Ascending aorta (tissue), 2 donors: Measurements from ENCODE around the gene UBE2L6. TPM values are rescaled to one million over a fixed set of nuclear protein-coding genes. Genes with fewer than 3 reads are reported as not detected.

Source experiments
- DNase-seq, 2 donors: peaks; one replicate each; pipeline ENCODE4 v3.0.0-alpha.2; 2019; ENCODE audit warnings: low spot score in 2 of 2
- H3K27ac ChIP-seq, 2 donors: fragments of 200-600 bp; sonication (generic); one replicate each; pipeline ENCODE4 v1.5.1; 2016 to 2017; ENCODE audit warnings: mild to moderate bottlenecking in 1 of 2
- H3K27me3 ChIP-seq: fragments of 200-600 bp; sonication (generic); one replicate; pipeline ENCODE4 v1.5.1; 2017
- H3K36me3 ChIP-seq, 2 donors: fragments of 200-600 bp; sonication (generic); one replicate each; pipeline ENCODE4 v1.5.1; 2016
- H3K4me1 ChIP-seq, 2 donors: fragments of 200-600 bp; sonication (generic); one replicate each; pipeline ENCODE4 v1.5.1; 2016 to 2017; ENCODE audit warnings: mild to moderate bottlenecking in 1 of 2
- H3K4me3 ChIP-seq, 2 donors: fragments of 200-600 bp; sonication (generic); one replicate each; pipeline ENCODE4 v1.5.1; 2016 to 2017; ENCODE audit warnings: mild to moderate bottlenecking in 1 of 2
- H3K9me3 ChIP-seq, 2 donors: fragments of 200-600 bp; sonication (generic); one replicate each; pipeline ENCODE4 v1.5.1; 2016
- intact Hi-C: fragments of 100-400 bp; cut with DNase I; formaldehyde crosslinking; loops from one replicate; pipeline ENCODE4 v1.15.1; 2023
- total RNA-seq: library from RNA; depleted of rRNA; stranded (reverse); fragments of >200 nt; gene quantifications from one replicate; pipeline ENCODE4 v1.1.0, GENCODE V29; 2016
- TF ChIP-seq, protein P1 (sequence below), 3 experiments: fragments of 200-600 bp in 2 of 3; fragments of 450-650 bp in 1 of 3; sonication (generic) in 2 of 3; IDR thresholded peaks; one replicate each; pipeline ENCODE4 v1.5.1; 2016 to 2019; ENCODE audit warnings: antibody characterized with exemption in 3 of 3, mild to moderate bottlenecking in 1 of 3, moderate library complexity in 1 of 3

UBE2L6 gene
- total RNA-seq, 1 donor from 2014 or later = 44.9 TPM

DNA sequence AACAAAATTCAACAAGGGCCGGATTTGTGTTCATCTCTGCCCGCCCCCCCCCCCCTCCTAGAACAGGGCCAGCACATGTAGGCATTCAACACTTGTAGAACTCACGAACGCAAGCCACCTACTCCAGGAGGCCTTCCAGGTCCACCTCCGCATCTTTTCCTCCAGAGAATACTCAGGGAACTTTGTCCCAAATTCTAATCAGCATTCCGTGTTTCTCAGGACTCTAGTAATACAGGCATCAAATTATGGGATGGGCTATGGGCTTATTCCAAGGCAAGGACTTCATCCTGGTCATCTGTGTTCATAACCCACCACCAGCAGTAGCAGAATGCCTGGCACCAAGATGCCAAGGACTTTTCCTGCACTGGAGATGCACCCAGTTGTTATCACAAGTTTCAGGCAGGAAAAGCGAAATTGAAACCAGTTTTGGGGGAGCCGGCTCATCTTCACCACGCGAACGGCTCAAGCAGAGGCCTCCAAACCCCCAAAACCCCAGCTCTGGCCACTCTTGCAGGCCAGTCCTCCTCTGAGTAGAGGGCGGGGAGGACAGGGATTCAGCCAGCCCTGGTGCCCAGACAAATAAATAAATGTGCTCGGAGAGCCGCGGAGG lies 462 bp downstream of the UBE2L6 start:
- Histone ChIP-seq H3K9me3 (no peaks in the 10 kb centered on the region), H3K4me3 (peak overlapping the region; percentile 84 to 93), H3K27ac (peak overlapping the region; percentile 78 to 82), H3K36me3 (no peaks in the 10 kb centered on the region), H3K4me1 (peaks cover 6 to 20% of the 10 kb centered on the region in 2 donors), H3K27me3 (no peaks in the 10 kb centered on the region)
- intact Hi-C loops = loop anchor here (1.0 to 10.0 kb wide), 4 partner anchors 35 to 238 kb away; partner anchors contain the start of genes CTNND1 and TIMM10
- TF ChIP-seq, protein P1, sequence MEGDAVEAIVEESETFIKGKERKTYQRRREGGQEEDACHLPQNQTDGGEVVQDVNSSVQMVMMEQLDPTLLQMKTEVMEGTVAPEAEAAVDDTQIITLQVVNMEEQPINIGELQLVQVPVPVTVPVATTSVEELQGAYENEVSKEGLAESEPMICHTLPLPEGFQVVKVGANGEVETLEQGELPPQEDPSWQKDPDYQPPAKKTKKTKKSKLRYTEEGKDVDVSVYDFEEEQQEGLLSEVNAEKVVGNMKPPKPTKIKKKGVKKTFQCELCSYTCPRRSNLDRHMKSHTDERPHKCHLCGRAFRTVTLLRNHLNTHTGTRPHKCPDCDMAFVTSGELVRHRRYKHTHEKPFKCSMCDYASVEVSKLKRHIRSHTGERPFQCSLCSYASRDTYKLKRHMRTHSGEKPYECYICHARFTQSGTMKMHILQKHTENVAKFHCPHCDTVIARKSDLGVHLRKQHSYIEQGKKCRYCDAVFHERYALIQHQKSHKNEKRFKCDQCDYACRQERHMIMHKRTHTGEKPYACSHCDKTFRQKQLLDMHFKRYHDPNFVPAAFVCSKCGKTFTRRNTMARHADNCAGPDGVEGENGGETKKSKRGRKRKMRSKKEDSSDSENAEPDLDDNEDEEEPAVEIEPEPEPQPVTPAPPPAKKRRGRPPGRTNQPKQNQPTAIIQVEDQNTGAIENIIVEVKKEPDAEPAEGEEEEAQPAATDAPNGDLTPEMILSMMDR (IDR thresholded peaks at IDR 0.05) = no peak
- no peak for DNase-seq

DNA sequence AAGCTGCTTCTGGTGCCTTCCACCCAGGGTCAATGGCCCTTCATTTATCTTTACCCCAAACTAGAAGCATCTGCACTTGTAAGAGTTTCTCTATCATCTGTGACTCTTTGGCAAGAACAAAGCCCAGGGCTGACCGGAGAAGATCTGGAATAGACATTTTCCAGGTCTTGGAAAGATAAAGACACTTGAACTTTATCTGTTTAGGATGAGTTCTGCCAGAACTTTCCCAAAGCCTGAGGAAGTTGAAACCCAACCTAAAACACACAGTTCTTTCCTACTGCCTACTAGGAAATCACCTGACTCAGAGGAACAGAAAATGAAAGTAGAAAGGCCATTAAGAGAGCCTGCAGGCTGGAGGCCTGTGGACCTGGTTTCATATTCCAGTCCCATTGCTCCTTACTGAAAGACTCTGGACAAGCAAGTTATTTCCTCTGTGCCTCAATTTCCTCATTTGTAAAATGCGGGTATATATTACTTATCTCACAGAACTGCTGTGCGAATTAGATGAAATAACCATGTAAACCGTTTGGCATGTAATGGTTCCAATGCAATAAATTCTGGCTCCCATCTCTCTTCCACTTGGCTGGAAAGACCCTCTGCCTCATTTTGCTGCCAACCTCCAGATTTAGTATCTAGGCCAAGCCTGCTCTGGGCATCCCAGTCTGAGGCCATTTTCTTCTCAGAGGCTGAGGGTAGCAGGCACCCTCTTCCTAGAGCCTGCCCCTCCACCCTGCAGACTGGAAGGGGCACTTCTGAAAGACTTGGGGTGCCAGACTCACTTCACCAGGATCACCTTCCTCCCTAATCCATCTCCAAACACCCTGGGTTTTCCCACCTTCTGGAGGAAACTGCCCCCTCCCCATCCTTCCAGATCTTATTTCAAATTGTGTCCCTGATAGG lies 1.2 kb downstream of the UBE2L6 start:
- no peak for DNase-seq
- H3K4me3 ChIP-seq = peak overlapping the region; percentile 84 to 93
- TF ChIP-seq, protein P1 (IDR thresholded peaks at IDR 0.05) = no peak
- H3K27ac ChIP-seq = peak overlapping the region; percentile 78 to 82
- intact Hi-C loops = loop anchor here (5.0 to 10.0 kb wide), 3 partner anchors 34 to 239 kb away; partner anchors contain the start of genes CTNND1 and TIMM10
- no peaks in the 10 kb centered on the region for H3K9me3 ChIP-seq
- no peaks in the 10 kb centered on the region for H3K36me3 ChIP-seq
- H3K27me3 ChIP-seq = no peaks in the 10 kb centered on the region
- peaks cover 6 to 20% of the 10 kb centered on the region in 2 donors for H3K4me1 ChIP-seq

DNA sequence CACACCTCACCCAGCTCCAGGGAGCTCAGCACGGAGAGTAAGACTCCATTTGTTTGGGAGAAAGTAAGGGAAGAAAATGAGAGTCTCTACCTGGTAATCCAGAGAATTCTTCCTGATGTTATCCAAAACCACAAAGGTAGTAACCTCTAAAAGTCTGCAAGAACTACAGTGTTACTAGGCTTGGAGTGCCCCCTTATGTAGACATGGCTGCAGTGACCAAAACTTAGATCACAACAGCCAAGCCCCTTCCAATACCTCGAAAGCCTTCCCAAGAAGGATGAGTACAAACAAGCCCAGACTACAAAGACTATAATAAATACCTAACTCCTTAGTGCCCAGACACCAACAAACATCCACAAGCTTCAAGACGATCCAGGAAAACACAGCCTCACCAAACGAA lies 4.9 kb downstream of the UBE2L6 start:
- no peak overlapping the region for H3K27ac ChIP-seq
- no peak for DNase-seq
- no peaks in the 10 kb centered on the region for H3K27me3 ChIP-seq
- TF ChIP-seq, protein P1 (IDR thresholded peaks at IDR 0.05) = no peak
- H3K4me3 ChIP-seq = no peak overlapping the region
- peaks cover 15 to 19% of the 10 kb centered on the region in 2 donors for H3K36me3 ChIP-seq
- intact Hi-C loops = loop anchor here (10.0 kb wide), 1 partner anchor 242 kb away; no protein-coding TSS in a partner anchor
- peaks cover 0 to 11% of the 10 kb centered on the region in 2 donors for H3K4me1 ChIP-seq
- no peaks in the 10 kb centered on the region for H3K9me3 ChIP-seq

DNA sequence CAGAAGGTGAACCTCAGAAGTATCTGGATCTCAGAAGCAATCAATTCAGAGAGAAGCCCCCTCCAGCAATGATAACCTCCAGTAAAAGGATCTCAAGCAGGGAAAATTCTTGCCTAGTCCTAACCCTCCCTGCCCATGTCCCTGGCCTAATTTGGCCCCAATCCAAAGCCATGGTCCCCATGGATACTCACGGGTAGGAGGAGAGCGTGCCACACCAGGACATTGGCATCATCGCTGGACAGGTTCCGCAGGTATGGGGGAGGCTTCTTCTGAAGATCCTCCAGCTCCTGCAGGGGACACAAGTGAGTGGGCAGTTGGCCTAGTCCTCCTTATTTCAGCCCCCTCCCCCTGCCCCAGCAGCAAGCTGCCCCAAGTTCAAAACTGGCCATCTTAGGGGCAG lies 7.3 kb downstream of the UBE2L6 start:
- no peak overlapping the region for H3K27ac ChIP-seq
- H3K4me1 ChIP-seq = no peaks in the 10 kb centered on the region
- H3K9me3 ChIP-seq = no peaks in the 10 kb centered on the region
- intact Hi-C loops = loop anchor here (10.0 kb wide), 1 partner anchor 245 kb away; no protein-coding TSS in a partner anchor
- H3K36me3 ChIP-seq = peaks cover 39 to 41% of the 10 kb centered on the region in 2 donors
- no peak overlapping the region for H3K4me3 ChIP-seq
- H3K27me3 ChIP-seq = no peaks in the 10 kb centered on the region
- DNase-seq = no peak
- TF ChIP-seq, protein P1 (IDR thresholded peaks at IDR 0.05) = no peak

DNA sequence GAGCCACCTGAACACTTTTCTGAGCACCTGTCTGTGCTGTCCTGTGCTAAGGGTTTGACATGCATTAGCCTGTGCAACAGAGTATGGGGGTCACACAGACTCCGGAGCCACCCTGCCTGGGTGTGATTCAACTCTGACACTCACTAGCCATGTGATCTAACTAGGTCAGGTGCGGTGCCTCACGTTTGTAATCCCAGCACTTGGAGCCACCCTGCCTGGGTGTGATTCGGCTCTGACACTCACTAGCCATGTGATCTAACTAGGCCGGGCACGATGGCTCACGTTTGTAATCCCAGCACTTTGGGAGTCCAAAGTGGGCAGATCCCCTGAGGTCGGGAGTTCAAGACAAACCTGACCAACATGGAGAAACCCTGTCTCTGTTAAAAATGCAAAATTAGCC lies 11.4 kb downstream of the UBE2L6 start:
- Histone ChIP-seq H3K27ac (no peak overlapping the region), H3K4me1 (no peaks in the 10 kb centered on the region), H3K4me3 (no peak overlapping the region), H3K36me3 (peaks cover 79 to 80% of the 10 kb centered on the region in 2 donors), H3K9me3 (no peaks in the 10 kb centered on the region), H3K27me3 (no peaks in the 10 kb centered on the region)
- TF ChIP-seq, protein P1 (IDR thresholded peaks at IDR 0.05) = no peak
- intact Hi-C loops = no loop called here
- DNase-seq = no peak
